Hepatocyte (in vitro differentiated cells): ENCODE measurements around the gene KRTAP5-1. TPM values are rescaled to one million over a fixed set of nuclear protein-coding genes. Genes with fewer than 3 reads are reported as not detected.
"Not testable (repeated sequence)": the region's sequence is repeated elsewhere in the genome, so short reads cannot be mapped to it uniquely, and the experiment has no call there.

ENCODE experiments used
- DNase-seq: peaks from one replicate; pipeline ENCODE4 v3.0.0-alpha.2; 2016; ENCODE audit warnings: low spot score
- H2AFZ ChIP-seq: fragments of 200-600 bp; sonication (generic); 2 replicates; pipeline ENCODE4 v1.6.0; 2016; ENCODE audit warnings: antibody characterized with exemption, mild to moderate bottlenecking
- H3K27ac ChIP-seq: fragments of 200-600 bp; sonication (generic); 2 replicates; pipeline ENCODE4 v1.5.1; 2016; ENCODE audit warnings: mild to moderate bottlenecking
- H3K27me3 ChIP-seq: fragments of 200-600 bp; sonication (generic); 2 replicates; pipeline ENCODE4 v1.6.1; 2016
- H3K36me3 ChIP-seq: fragments of 200-600 bp; sonication (generic); replicated peaks from 2 replicates; pipeline ENCODE4 v1.5.1; 2016; ENCODE audit warnings: low read depth; ENCODE audit not compliant: insufficient read depth
- H3K4me1 ChIP-seq: fragments of 200-600 bp; sonication (generic); 2 replicates; pipeline ENCODE4 v1.5.1; 2016; ENCODE audit warnings: mild to moderate bottlenecking, moderate library complexity; ENCODE audit not compliant: insufficient read depth
- H3K4me2 ChIP-seq: fragments of 200-600 bp; sonication (generic); 2 replicates; pipeline ENCODE4 v1.6.0; 2016
- H3K4me3 ChIP-seq: fragments of 200-600 bp; sonication (generic); 2 replicates; pipeline ENCODE4 v1.5.1; 2016; ENCODE audit warnings: mild to moderate bottlenecking
- H3K79me2 ChIP-seq: fragments of 200-600 bp; sonication (generic); 2 replicates; pipeline ENCODE4 v1.6.0; 2017; ENCODE audit warnings: mild to moderate bottlenecking
- H3K9me2 ChIP-seq: fragments of 200-600 bp; sonication (generic); replicated peaks from 2 replicates; pipeline ENCODE4 v1.6.0; 2017; ENCODE audit warnings: mild to moderate bottlenecking; ENCODE audit not compliant: insufficient read depth
- H3K9me3 ChIP-seq: fragments of 200-600 bp; sonication (generic); 2 replicates; pipeline ENCODE4 v1.5.1; 2016; ENCODE audit warnings: low read depth, mild to moderate bottlenecking
- H4K20me1 ChIP-seq: fragments of 200-600 bp; sonication (generic); 2 replicates; pipeline ENCODE4 v1.6.0; 2016; ENCODE audit warnings: mild to moderate bottlenecking; ENCODE audit not compliant: insufficient read depth, poor library complexity, severe bottlenecking
- CTCF ChIP-seq: fragments of 200-600 bp; sonication (generic); IDR thresholded peaks from 2 replicates; pipeline ENCODE4 v1.5.1; 2016; ENCODE audit warnings: antibody characterized with exemption, mild to moderate bottlenecking; ENCODE audit not compliant: poor library complexity
- EZH2 ChIP-seq: fragments of 200-600 bp; sonication (generic); IDR thresholded peaks from 2 replicates; pipeline ENCODE4 v1.6.1; 2016; ENCODE audit warnings: antibody characterized with exemption, mild to moderate bottlenecking, borderline replicate concordance
- EZH2phosphoT487 ChIP-seq: fragments of 200-600 bp; sonication (generic); IDR thresholded peaks from one replicate; pipeline ENCODE4 v1.6.1; 2018; ENCODE audit warnings: antibody characterized with exemption, mild to moderate bottlenecking, low read depth, moderate library complexity; ENCODE audit not compliant: unreplicated experiment, severe bottlenecking
- WGBS: methylation state at CpG from one replicate; pipeline ENCODE4 v1.1.6; 2016; ENCODE audit warnings: low lambda C conversion rate; ENCODE audit errors: missing lambda C conversion rate; 5-methylcytosine and 5-hydroxymethylcytosine counted together
- polyA plus RNA-seq: library from polyadenylated mRNA; unstranded; fragments of >200 nt; fragmentation: Nextera tagmentation; extraction: Ambion mirVana; gene quantifications from 2 replicates; pipeline ENCODE4 v1.2.1, GENCODE V29; 2016
- total RNA-seq: library from RNA; depleted of rRNA; stranded (reverse); fragments of >200 nt; gene quantifications from 2 replicates; pipeline ENCODE4 v1.2.3, GENCODE V29; 2014

Gene KRTAP5-1
- total and polyA plus RNA-seq, 2 experiments from 2014 or later: not detected

GRCh38 chr11:1589996-1590395 is 4.9 kb upstream of the KRTAP5-1 start:
- Histone ChIP-seq H3K9me3 (no peaks in the 10 kb centered on the region), H3K27me3 (no peaks in the 10 kb centered on the region), H3K4me3 (no peak overlapping the region), H2AFZ (no peak overlapping the region), H4K20me1 (no peaks in the 10 kb centered on the region), H3K4me2 (no peak overlapping the region), H3K36me3 (no peaks in the 10 kb centered on the region), H3K79me2 (no peaks in the 10 kb centered on the region), H3K27ac (no peak overlapping the region), H3K9me2 (no peaks in the 10 kb centered on the region), H3K4me1 (no peaks in the 10 kb centered on the region)
- no peak for TF ChIP-seq EZH2
- no peak for TF ChIP-seq CTCF
- TF ChIP-seq EZH2phosphoT487: no peak
- DNase-seq: no peak
- 88% methylated on average over 6 of the region's 6 CpGs for WGBS

GRCh38 chr11:1589191-1589963 is 4.3 kb upstream of the KRTAP5-1 start:
- H3K4me1 ChIP-seq, H3K36me3 ChIP-seq, H4K20me1 ChIP-seq, H3K27ac ChIP-seq, DNase-seq, H3K79me2 ChIP-seq, H3K9me3 ChIP-seq, H3K4me3 ChIP-seq, H3K4me2 ChIP-seq, H3K27me3 ChIP-seq, H2AFZ ChIP-seq, H3K9me2 ChIP-seq: not testable (repeated sequence)
- WGBS: 60% methylated on average over 7 of the region's 10 CpGs

GRCh38 chr11:1586699-1587098 is 1.6 kb upstream of the KRTAP5-1 start:
- no peaks in the 10 kb centered on the region for H3K36me3 ChIP-seq
- H2AFZ ChIP-seq: no peak overlapping the region
- 61% methylated on average over 2 of the region's 2 CpGs for WGBS
- DNase-seq: no peak
- no peaks in the 10 kb centered on the region for H4K20me1 ChIP-seq
- H3K27ac ChIP-seq: no peak overlapping the region
- TF ChIP-seq EZH2: no peak
- TF ChIP-seq EZH2phosphoT487: no peak
- no peaks in the 10 kb centered on the region for H3K9me3 ChIP-seq
- H3K4me1 ChIP-seq: no peaks in the 10 kb centered on the region
- H3K27me3 ChIP-seq: no peaks in the 10 kb centered on the region
- no peaks in the 10 kb centered on the region for H3K79me2 ChIP-seq
- H3K4me3 ChIP-seq: no peak overlapping the region
- H3K4me2 ChIP-seq: no peak overlapping the region
- no peaks in the 10 kb centered on the region for H3K9me2 ChIP-seq

GRCh38 chr11:1582909-1583308 is 2.2 kb downstream of the KRTAP5-1 start:
- not testable (repeated sequence) for H3K9me2 ChIP-seq, H3K4me3 ChIP-seq, DNase-seq, H2AFZ ChIP-seq, H3K27ac ChIP-seq, H3K4me1 ChIP-seq, H3K27me3 ChIP-seq, H4K20me1 ChIP-seq, H3K4me2 ChIP-seq, H3K9me3 ChIP-seq, H3K36me3 ChIP-seq, H3K79me2 ChIP-seq
- WGBS: 90% methylated on average over 2 of the region's 2 CpGs

GRCh38 chr11:1581976-1582375 is 3.1 kb downstream of the KRTAP5-1 start:
- no peaks in the 10 kb centered on the region for H3K9me2 ChIP-seq
- no peak overlapping the region for H2AFZ ChIP-seq
- no peaks in the 10 kb centered on the region for H3K36me3 ChIP-seq
- no peak overlapping the region for H3K27ac ChIP-seq
- 88% methylated on average over 9 of the region's 9 CpGs for WGBS
- no peak overlapping the region for H3K4me3 ChIP-seq
- no peaks in the 10 kb centered on the region for H4K20me1 ChIP-seq
- no peaks in the 10 kb centered on the region for H3K79me2 ChIP-seq
- H3K4me2 ChIP-seq: no peak overlapping the region
- H3K4me1 ChIP-seq: no peaks in the 10 kb centered on the region
- H3K27me3 ChIP-seq: no peaks in the 10 kb centered on the region
- no peak for DNase-seq
- no peak for TF ChIP-seq EZH2
- TF ChIP-seq CTCF: no peak
- no peak for TF ChIP-seq EZH2phosphoT487
- H3K9me3 ChIP-seq: no peaks in the 10 kb centered on the region
